Calu3 (cell line): ENCODE data around the gene BMP7. TPM values are rescaled to one million over a fixed set of nuclear protein-coding genes. Genes with fewer than 3 reads are reported as not detected.

Source experiments
- BruUV-seq: library from RNA; stranded (reverse); fragments of 400-500 nt; replicated peaks from 2 replicates; lab custom pipeline; 2021; lab: Mats Ljungman, UMichigan
- CTCF ChIA-PET: fragments of 300-600 bp; sonication (Branson Sonifier 250); formaldehyde crosslinking; loops from one replicate; lab custom pipeline; 2022; ENCODE audit warnings: antibody characterized with exemption; lab: Charles Lee
- DNase-seq: peaks from one replicate; pipeline ENCODE4 v3.0.0; 2022
- H3K27ac Mint-ChIP-seq: one replicate; pipeline ENCODE4 v1.8.0; 2022; ENCODE audit warnings: mixed read lengths; ENCODE audit not compliant: unreplicated experiment
- H3K27me3 Mint-ChIP-seq: one replicate; pipeline ENCODE4 v1.8.0; 2022; ENCODE audit warnings: mixed read lengths; ENCODE audit not compliant: unreplicated experiment
- H3K36me3 Mint-ChIP-seq: one replicate; pipeline ENCODE4 v1.8.0; 2022; ENCODE audit warnings: mild to moderate bottlenecking, moderate library complexity, mixed read lengths; ENCODE audit not compliant: insufficient read depth, unreplicated experiment
- H3K4me1 Mint-ChIP-seq: one replicate; pipeline ENCODE4 v1.8.0; 2022; ENCODE audit warnings: mild to moderate bottlenecking, low read depth, mixed read lengths; ENCODE audit not compliant: unreplicated experiment
- H3K4me3 Mint-ChIP-seq: one replicate; pipeline ENCODE4 v1.8.0; 2022; ENCODE audit warnings: mild to moderate bottlenecking, low read depth, moderate library complexity, mixed read lengths; ENCODE audit not compliant: unreplicated experiment
- H3K9me3 Mint-ChIP-seq: one replicate; pipeline ENCODE4 v1.8.0; 2022; ENCODE audit warnings: low read depth, mixed read lengths; ENCODE audit not compliant: unreplicated experiment
- CTCF ChIP-seq: fragments of 200-600 bp; IDR thresholded peaks from one replicate; pipeline ENCODE4 v1.8.0; 2022; ENCODE audit warnings: antibody characterized with exemption; ENCODE audit not compliant: unreplicated experiment
- intact Hi-C: fragments of 100-400 bp; cut with micrococcal nuclease; formaldehyde crosslinking; loops from one replicate; pipeline ENCODE4 v1.10.0; 2022; ENCODE audit not compliant: unreplicated experiment
- total RNA-seq: library from RNA; stranded (reverse); gene quantifications from 2 replicates; pipeline ENCODE4 v1.2.3, GENCODE V29; 2022

BMP7 gene
- total RNA-seq, 1 experiment from 2014 or later, result not detected

GRCh38 chr20:57256908-57257307 lies 9.5 kb downstream of the BMP7 start:
- Mint-ChIP-seq H3K9me3 (no peaks in the 10 kb centered on the region), H3K4me1 (no peaks in the 10 kb centered on the region), H3K27me3 (peaks cover 100% of the 10 kb centered on the region), H3K36me3 (no peaks in the 10 kb centered on the region), H3K27ac (no peak overlapping the region), H3K4me3 (no peak overlapping the region)
- BruUV-seq, result no TSS peak
- TF ChIP-seq CTCF, result no peak
- no peak for DNase-seq
- intact Hi-C loops, result no loop called here
- CTCF ChIA-PET, result no interaction called here

GRCh38 chr20:57256205-57256604 lies 10.2 kb downstream of the BMP7 start:
- H3K9me3 Mint-ChIP-seq, result no peaks in the 10 kb centered on the region
- no TSS peak for BruUV-seq
- no peaks in the 10 kb centered on the region for H3K36me3 Mint-ChIP-seq
- CTCF ChIA-PET, result no interaction called here
- no peak for TF ChIP-seq CTCF
- H3K27ac Mint-ChIP-seq, result no peak overlapping the region
- H3K4me3 Mint-ChIP-seq, result no peak overlapping the region
- no peak for DNase-seq
- intact Hi-C loops, result no loop called here
- H3K27me3 Mint-ChIP-seq, result peaks cover 100% of the 10 kb centered on the region
- H3K4me1 Mint-ChIP-seq, result no peaks in the 10 kb centered on the region

GRCh38 chr20:57255183-57255582 lies 11.3 kb downstream of the BMP7 start:
- peaks cover 98% of the 10 kb centered on the region for H3K27me3 Mint-ChIP-seq
- CTCF ChIA-PET, result no interaction called here
- no peaks in the 10 kb centered on the region for H3K4me1 Mint-ChIP-seq
- H3K9me3 Mint-ChIP-seq, result no peaks in the 10 kb centered on the region
- TF ChIP-seq CTCF, result no peak
- no TSS peak for BruUV-seq
- intact Hi-C loops, result no loop called here
- no peaks in the 10 kb centered on the region for H3K36me3 Mint-ChIP-seq
- no peak for DNase-seq
- H3K4me3 Mint-ChIP-seq, result no peak overlapping the region
- no peak overlapping the region for H3K27ac Mint-ChIP-seq

GRCh38 chr20:57252559-57253162 lies 13.8 kb downstream of the BMP7 start:
- CTCF ChIA-PET, result interaction anchor here (0.6 kb wide), 1 partner anchor 26 kb away, joined by 9 read pairs; no protein-coding TSS in a partner anchor

More at GRCh38 chr20:57252559-57253162, 13.8 kb downstream of the BMP7 start:
- DNase-seq, result no peak
- no TSS peak for BruUV-seq
- no peak overlapping the region for H3K4me3 Mint-ChIP-seq
- no peaks in the 10 kb centered on the region for H3K4me1 Mint-ChIP-seq
- no peaks in the 10 kb centered on the region for H3K36me3 Mint-ChIP-seq
- H3K27me3 Mint-ChIP-seq, result peaks cover 98% of the 10 kb centered on the region
- peaks cover 2% of the 10 kb centered on the region for H3K9me3 Mint-ChIP-seq
- intact Hi-C loops, result no loop called here
- no peak overlapping the region for H3K27ac Mint-ChIP-seq
- TF ChIP-seq CTCF, result no peak
